ENCODE measurements around the gene CAPN2.
A peak's percentile ranks its signal among the peaks of the same experiment; 100 is the strongest.

CAPN2 gene

DNA sequence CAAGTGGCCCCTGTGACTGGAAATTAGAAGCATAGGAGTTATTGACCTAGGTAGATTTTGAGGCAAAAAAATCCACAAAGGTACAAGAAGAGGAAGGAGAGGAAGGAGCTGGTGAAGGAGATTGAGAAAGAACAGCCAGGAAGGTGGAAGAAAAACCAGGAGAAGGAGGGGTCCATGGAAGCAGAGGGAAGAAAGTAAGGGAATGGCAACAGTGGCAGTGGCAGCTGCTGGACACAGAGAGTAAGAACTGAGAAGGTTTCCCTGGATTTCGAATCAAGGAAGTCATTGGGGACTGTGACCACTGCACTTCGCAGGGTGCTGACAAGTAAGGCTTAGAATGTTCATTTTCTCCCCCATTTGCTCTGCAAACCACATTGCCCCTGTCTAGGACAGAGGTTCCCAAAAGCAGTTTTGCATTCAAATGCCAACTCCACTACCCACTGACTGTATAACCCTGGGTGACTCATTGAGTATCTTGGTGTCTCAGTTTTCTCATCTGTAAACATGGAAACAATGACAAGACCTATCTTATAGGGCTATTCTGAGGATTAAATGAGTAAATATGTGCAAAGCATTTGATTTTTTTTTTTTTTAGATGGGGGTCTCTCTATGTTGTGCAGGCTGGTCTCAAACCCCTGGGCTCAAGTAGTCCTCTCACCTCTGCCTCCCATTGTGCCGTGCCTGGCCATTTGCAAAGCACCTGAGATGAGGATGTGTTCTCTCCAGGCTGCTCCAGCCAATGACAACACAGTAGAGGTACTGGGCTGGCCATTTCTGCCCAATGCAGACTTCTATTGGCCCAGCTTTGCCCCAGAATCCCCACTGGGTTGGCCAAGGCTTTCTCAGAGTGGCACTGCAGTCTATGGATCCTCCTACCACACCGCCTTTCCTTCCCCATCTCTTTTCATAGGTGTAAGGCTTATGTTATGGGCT, 9.3 kb upstream of the CAPN2 start:
- peak; percentile 47 for DNase-seq

DNA sequence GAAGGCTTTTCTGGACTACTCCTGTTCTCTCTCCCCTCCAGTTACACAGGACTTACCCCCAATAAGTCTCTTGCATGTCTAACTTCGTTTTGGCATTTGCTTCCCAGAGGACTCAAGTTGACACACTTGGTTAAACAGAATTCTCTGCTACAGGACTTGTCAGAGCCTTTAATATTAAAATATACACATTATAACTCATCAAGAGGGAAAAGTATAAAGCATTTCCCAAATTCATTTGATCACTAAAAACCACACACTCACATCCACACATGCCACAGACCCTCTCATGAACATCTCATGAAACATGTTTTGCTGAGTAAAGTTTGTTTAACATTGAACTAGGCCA, 8.7 kb upstream of the CAPN2 start:
- DNase-seq, result no peak

- DNase-seq, result peak; percentile 32
Measured at GRCh38 chr1:223704921-223705878, 7.1 kb upstream of the CAPN2 start.

DNA sequence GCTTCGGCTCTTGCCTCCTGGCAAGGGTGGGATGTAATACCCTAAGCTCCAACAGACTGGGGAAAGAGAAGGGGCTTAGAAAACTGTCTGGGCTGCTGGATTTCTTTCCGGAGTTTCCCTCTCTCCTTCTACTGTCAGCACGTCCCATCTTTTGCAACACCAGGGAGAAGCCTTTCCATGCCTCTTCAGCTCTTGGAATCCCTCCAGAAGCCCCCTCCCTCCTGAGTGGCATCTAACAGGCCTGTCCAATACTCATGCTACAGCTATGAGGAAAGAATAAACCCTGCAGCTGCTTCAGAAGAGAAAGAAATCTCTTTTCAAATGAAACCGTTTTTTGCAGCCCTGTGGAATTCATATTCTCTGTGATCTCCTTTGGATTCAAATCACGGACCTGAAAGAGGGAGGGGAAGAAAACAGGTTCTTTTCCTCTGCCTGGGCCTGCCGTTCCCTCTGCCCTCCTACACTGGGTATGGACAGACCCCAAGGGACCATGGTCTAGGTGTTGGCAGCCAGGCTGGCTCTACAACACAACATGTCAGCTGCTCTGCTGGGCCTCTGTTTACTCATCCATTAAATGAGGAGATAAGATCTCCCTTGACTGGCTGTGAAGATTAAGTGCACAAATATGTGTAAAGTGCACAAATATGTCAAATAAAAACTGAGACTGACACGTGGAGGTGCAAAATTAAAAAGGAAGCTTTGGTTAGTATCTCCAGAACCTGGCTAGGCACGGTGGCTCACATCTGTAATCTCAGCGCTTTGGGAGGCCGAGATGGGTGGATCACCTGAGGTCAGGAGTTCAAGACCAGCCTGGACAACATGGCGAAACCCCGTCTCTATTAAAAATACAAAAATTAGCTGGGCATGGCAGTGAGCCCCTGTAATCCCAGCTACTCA, 6.0 kb upstream of the CAPN2 start:
- no peak for DNase-seq

GRCh38 chr1:223707256-223708000, 4.9 kb upstream of the CAPN2 start:
- DNase-seq, result peak; percentile 25

DNA sequence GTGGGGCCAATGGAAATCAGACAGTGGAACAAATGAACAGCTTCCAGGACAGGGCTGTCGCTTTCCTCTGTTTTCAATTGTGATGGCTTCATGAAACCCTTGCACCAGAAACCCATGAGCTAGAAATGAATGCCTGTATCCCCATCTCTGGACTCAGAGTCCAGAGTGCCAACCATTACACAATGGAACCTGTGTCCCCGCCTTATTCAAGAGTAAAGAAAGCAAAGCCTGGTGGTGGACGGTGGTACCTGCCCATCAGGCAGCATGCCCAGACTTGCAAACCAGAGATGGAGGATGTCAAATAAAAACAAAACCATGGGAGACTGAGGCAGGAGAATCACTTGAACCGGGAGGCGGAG, 4.4 kb upstream of the CAPN2 start:
- no peak for DNase-seq

- no peak for DNase-seq
Measured at GRCh38 chr1:223708651-223709268, 3.6 kb upstream of the CAPN2 start.

- DNase-seq, result no peak
Measured at GRCh38 chr1:223709598-223709997, 2.7 kb upstream of the CAPN2 start.

GRCh38 chr1:223710179-223711133, 1.9 kb upstream of the CAPN2 start:
- DNase-seq, result no peak

DNA sequence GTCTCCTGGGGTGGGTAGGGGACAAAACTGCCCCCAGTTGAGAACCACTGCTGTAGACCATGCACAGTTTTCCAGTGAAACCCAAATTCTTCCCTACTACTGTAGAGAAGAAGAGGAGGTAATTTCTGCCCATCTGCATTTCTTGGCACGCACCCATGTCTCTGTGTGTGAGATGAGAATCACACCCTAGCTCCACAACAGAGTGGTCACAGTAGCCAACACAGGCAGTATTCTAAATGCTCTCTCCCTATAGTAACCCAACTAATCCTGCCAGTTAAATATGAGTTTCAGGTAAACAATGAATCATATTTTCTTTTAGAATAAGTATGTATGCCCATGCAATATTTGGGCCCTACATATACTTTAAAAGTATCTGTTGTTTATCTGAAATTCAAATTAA, 1.2 kb upstream of the CAPN2 start:
- no peak for DNase-seq

- DNase-seq, result no peak
Measured at GRCh38 chr1:223711747-223712193, 569 bp upstream of the CAPN2 start.

DNA sequence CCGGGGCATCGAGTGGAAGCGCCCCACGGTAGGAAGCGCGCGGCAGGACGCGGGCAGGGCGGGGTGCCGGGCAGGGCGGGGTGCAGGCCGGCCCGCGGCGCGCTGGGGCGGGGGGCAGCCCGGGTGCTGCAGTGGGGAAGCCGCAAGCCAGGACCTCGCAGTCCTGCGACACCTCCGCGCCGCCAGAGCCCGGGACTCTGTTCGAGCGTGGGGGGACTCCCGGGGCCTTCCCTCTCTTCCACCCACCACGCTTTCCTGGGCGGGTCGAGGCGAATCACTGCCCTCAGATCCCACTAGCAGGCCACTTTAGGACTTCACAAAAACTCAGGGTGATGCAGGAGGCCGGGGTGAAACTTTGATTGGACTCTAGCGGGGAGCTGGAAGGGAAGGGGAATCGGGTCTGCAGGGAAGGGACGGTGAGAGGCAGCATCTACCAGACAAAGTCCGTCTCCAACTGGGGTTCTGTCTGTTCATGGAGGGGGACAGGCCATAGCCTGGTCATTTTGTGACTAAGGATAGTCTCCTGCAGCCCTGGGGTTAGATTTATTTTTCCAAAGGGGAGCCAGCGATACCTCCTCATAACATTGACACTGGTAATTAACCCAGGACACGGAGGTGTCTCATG, 623 bp downstream of the CAPN2 start:
- DNase-seq, result peak; percentile 71

GRCh38 chr1:223713546-223714420, 1.4 kb downstream of the CAPN2 start:
- no peak for DNase-seq

GRCh38 chr1:223714421-223714724, 2.0 kb downstream of the CAPN2 start:
- DNase-seq, result no peak

GRCh38 chr1:223714849-223715603, 2.7 kb downstream of the CAPN2 start:
- peak; percentile 51 for DNase-seq

GRCh38 chr1:223715604-223716172, 3.3 kb downstream of the CAPN2 start:
- DNase-seq, result no peak

- DNase-seq, result peak; percentile 81
Measured at GRCh38 chr1:223716302-223716862, 4.0 kb downstream of the CAPN2 start.

Data from inflammatory macrophage treated with lipopolysaccharide for 4 hours (primary cell).